Measurements from ENCODE around the gene KCNMB1.

The KCNMB1 gene

DNA sequence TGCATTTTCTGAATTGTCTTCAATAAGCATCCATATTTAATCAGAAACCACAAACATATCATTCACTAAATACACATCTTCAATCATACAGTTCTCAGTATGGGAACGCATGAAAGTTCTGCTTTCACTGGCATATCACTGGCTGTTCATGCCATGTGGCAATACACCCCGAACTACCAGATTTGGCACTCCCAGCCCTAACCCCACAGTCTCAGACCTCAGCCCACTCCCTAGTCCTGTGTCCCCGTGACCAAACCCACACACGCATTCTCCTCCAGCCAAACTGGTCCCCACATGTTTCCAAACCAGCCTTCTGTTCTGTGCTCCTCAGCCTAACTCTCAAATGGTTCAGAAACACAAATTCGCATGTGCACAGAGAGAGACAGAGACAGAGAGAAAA lies 20.6 kb downstream of the KCNMB1 start:
- no peak for DNase-seq (ENCODE audit: low spot score in 2 of 2)
- H3K4me3 Mint-ChIP-seq: no peak overlapping the region

DNA sequence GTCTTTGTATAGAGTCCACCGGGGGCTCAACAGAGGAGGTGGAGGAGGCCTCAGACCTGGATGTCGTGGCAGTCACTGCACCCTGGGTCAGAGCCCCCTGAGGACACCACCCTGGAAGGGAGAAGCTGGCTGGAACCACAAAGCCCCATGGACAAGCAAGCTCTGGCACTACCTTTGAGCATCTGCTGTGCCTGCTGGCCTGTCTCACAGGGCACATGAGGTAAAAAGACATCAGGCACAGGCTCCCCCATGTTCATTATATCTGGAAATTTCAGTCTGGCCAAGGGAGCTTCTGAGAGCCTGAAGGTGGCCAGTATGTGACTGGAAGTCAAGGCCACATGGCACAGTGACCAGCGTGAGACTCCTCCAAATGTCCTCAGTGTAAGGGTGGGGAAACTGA lies 22.9 kb downstream of the KCNMB1 start:
- Mint-ChIP-seq H3K4me3 (no peak overlapping the region), H3K4me1 (no peaks in the 10 kb centered on the region), H3K9me3 (no peaks in the 10 kb centered on the region), H3K36me3 (no peaks in the 10 kb centered on the region), H3K27ac (peak overlapping the region; percentile 15)
- ATAC-seq (no peak), DNase-seq (ENCODE audit: low spot score in 2 of 2) (no peak)

More for the DNA sequence above, 20.6 kb downstream of the KCNMB1 start:
- Mint-ChIP-seq H3K4me1 (no peaks in the 10 kb centered on the region), H3K27ac (no peak overlapping the region), H3K9me3 (no peaks in the 10 kb centered on the region), H3K36me3 (no peaks in the 10 kb centered on the region)
- ATAC-seq: no peak

DNA sequence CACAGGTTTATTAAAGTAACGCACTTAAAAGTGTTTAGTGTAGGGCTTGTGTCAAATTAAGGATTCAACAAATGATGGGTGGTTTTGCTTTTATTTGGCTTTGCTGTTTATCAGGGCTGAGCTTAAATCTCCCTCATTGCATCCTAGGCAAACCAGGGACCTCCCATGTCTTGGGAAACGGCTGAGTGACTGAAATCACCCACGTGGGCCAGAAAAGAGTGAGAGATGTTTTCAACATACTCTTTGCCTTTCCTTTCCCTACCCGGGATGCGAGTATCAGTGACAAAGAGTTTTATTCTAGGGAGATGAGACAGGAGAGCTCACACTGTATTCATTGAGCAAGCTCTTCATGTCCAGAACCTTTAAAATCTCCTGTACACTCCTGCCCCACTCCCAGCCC lies 23.3 kb downstream of the KCNMB1 start:
- H3K4me1 Mint-ChIP-seq: no peaks in the 10 kb centered on the region
- no peak overlapping the region for H3K4me3 Mint-ChIP-seq
- H3K9me3 Mint-ChIP-seq: no peaks in the 10 kb centered on the region
- ATAC-seq (no peak), DNase-seq (ENCODE audit: low spot score in 2 of 2) (no peak)
- H3K27ac Mint-ChIP-seq: no peak overlapping the region
- H3K36me3 Mint-ChIP-seq: no peaks in the 10 kb centered on the region

DNA sequence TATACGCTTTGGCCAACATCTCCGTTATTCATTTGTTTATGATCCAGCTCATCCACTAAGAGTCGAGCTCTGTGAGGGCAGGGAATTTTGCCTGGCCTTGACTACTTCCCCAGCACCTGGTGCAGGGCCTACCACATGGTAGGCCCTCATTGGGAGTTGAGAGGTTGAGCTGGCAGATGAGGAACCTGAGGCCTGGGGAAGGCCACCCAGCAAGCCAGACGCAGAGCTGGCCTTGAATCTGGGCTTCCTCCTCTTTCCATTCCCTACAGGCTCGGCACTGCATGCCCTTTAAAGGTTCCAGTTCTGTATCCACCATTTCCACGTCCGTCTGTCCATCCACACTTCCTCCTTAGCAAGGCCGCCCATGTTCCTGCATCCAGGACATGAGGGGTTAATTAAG lies 24.2 kb downstream of the KCNMB1 start:
- Mint-ChIP-seq H3K9me3 (no peaks in the 10 kb centered on the region), H3K36me3 (no peaks in the 10 kb centered on the region), H3K4me1 (no peaks in the 10 kb centered on the region), H3K27ac (no peak overlapping the region), H3K4me3 (no peak overlapping the region)
- DNase-seq (ENCODE audit: low spot score in 2 of 2) (no peak), ATAC-seq (no peak)

DNA sequence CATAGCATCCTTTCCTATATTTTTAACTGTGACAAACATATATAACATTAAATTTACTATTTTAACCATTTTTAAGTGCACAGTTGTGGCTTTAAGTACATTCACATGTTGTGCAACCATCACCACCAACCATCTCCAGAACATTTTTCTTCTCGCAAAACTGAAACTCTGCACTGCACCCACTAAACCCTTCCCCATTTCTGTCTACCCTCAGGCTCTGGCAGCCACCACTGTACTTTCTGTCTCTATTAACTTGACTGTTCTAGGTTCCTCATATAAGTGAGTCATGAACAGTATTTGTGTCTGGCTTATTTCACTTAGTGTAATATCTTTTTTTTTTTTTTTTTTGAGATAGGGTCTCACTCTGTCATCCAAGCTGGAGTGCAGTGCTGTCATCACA lies 25.5 kb downstream of the KCNMB1 start:
- no peak overlapping the region for H3K4me3 Mint-ChIP-seq
- no peak overlapping the region for H3K27ac Mint-ChIP-seq
- H3K9me3 Mint-ChIP-seq: no peaks in the 10 kb centered on the region
- H3K4me1 Mint-ChIP-seq: no peaks in the 10 kb centered on the region
- no peak for DNase-seq (ENCODE audit: low spot score in 2 of 2)
- ATAC-seq: no peak
- no peaks in the 10 kb centered on the region for H3K36me3 Mint-ChIP-seq

DNA sequence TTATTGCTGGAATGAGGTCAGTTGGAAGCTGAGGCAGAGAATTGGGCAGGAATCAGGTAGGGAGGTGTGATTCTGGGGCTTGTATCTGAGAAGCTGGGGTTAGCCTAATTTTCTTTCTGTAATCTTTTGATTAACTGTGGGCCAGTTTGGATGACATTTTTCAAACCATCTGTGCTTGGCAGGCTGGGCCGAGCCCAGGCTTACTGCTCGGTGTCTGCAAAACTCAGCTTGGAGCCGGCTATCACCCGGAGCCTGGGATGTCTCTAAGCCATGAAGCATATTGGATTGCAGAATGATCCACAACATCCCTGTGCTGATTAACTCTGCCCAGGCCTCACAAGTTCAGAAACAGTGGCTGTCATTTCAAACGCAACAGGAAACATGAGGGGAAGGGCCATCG lies 26.5 kb downstream of the KCNMB1 start:
- Mint-ChIP-seq H3K4me1 (no peaks in the 10 kb centered on the region), H3K36me3 (no peaks in the 10 kb centered on the region), H3K27ac (peak overlapping the region; percentile 32), H3K4me3 (no peak overlapping the region), H3K9me3 (no peaks in the 10 kb centered on the region)
- ATAC-seq: no peak
- DNase-seq (ENCODE audit: low spot score in 2 of 2): no peak

DNA sequence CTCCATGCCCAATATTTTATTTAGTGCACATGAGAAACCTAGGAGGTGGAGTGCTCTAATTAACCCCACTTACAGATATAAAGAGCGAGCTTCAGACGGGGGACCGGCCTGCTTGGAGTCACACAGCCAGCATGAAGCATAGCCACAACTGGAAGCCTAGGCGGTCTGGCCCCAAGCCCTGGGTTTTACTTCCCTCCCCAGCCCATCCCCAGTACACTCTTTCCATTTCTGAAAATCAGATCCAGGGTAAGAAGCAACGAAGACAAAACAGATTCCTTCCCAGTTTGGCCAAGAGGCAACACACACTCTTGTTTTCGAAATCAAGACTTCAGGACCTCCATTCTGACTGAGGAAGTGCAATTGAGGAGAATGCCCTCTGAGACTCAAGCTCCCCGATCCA lies 27.1 kb downstream of the KCNMB1 start:
- no peaks in the 10 kb centered on the region for H3K4me1 Mint-ChIP-seq
- no peak overlapping the region for H3K27ac Mint-ChIP-seq
- H3K4me3 Mint-ChIP-seq: no peak overlapping the region
- ATAC-seq: no peak
- H3K36me3 Mint-ChIP-seq: no peaks in the 10 kb centered on the region
- no peak for DNase-seq (ENCODE audit: low spot score in 2 of 2)
- no peaks in the 10 kb centered on the region for H3K9me3 Mint-ChIP-seq

DNA sequence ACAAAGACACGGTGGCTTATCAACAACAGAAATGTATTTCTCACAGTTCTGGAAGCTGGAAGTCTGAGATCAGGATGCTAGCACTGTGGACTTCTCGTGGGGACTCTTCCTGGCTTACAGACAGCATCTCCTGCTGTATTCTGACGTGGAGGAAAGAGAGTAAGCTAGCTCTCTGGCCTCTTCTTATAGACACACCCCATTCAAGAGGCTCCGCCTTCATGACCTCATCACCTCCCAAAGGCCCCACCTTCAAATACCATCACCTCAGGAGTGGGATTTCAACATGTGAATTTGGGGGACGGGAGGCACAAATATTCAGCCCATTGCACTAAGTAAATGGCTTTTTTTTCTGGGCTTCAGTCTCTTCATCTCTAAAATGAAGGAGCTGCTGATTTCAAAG lies 27.6 kb downstream of the KCNMB1 start:
- no peaks in the 10 kb centered on the region for H3K4me1 Mint-ChIP-seq
- ATAC-seq (no peak), DNase-seq (ENCODE audit: low spot score in 2 of 2) (no peak)
- no peak overlapping the region for H3K27ac Mint-ChIP-seq
- no peak overlapping the region for H3K4me3 Mint-ChIP-seq
- no peaks in the 10 kb centered on the region for H3K9me3 Mint-ChIP-seq
- H3K36me3 Mint-ChIP-seq: no peaks in the 10 kb centered on the region

DNA sequence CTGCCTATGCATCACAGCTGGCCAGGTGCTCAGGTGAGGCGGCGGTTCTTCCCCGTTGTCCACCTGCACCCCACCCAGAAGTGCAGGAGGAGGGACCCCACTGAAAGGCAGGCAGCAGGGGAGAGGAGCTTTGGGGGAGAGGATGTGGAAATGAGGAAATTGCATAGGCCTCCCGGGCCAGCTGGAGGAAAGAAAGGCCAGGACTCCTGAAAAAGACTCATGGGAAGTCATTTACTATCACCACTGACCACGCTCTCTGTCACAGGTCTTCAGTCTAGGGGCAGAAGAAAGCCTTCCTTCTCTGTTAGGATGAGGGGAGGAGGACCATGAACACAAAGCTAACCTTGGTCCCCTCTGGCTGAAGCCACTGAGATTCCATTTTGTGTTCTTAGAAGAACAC lies 28.1 kb downstream of the KCNMB1 start:
- Mint-ChIP-seq H3K4me1 (no peaks in the 10 kb centered on the region), H3K36me3 (no peaks in the 10 kb centered on the region), H3K9me3 (no peaks in the 10 kb centered on the region), H3K4me3 (no peak overlapping the region), H3K27ac (peak overlapping the region; percentile 45)
- DNase-seq (ENCODE audit: low spot score in 2 of 2) (no peak), ATAC-seq (no peak)

DNA sequence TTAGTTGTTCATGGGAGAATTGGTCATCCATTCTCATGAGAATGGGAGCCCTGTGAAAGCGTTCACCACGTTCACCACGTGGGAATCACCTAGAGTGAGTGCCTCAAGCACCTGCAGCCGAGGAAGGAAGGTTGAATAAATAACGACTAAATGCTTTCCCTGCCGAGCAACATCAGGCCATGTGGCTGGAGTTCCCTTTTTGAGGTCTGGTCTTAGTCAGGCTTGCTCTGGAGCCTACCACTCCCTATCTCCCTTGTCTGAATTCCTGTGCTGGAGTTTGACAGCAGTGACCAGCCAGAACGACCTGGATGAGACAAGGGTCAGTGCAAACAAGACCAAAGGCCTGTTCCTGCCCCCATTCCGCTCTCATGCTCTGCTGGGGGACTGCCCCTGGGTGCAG lies 28.5 kb downstream of the KCNMB1 start:
- H3K4me1 Mint-ChIP-seq: no peaks in the 10 kb centered on the region
- no peaks in the 10 kb centered on the region for H3K36me3 Mint-ChIP-seq
- H3K9me3 Mint-ChIP-seq: no peaks in the 10 kb centered on the region
- ATAC-seq: no peak
- H3K4me3 Mint-ChIP-seq: no peak overlapping the region
- DNase-seq (ENCODE audit: low spot score in 2 of 2): no peak
- peak overlapping the region; percentile 45 for H3K27ac Mint-ChIP-seq

DNA sequence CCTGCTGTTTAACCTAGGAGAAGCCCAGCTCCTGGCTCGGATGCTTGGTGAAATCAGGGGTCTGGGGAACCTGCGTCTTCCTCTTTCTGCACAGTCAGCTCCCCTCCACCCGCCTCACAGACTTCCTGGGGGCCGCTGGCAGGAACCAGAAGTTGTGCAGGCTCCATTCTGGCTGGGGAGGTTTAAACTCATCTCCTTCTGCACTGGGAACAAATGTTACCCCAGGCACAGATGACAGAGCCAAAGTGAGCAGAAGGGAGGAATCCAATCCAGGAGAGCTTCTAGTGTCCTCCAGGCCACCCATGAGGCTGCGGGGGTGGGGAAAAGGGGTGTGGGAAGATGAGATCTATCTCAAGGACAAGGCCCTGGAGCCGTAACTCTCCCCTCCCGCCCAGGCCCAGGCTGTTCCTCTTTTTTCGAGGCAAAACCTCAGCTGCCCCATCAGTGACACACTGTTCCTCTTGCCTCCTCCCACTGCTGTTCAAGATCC lies 31.2 kb downstream of the KCNMB1 start:
- H3K4me1 Mint-ChIP-seq: no peaks in the 10 kb centered on the region
- ATAC-seq (no peak), DNase-seq (ENCODE audit: low spot score in 2 of 2) (no peak)
- no peaks in the 10 kb centered on the region for H3K36me3 Mint-ChIP-seq
- no peak overlapping the region for H3K4me3 Mint-ChIP-seq
- H3K27ac Mint-ChIP-seq: no peak overlapping the region
- no peaks in the 10 kb centered on the region for H3K9me3 Mint-ChIP-seq

DNA sequence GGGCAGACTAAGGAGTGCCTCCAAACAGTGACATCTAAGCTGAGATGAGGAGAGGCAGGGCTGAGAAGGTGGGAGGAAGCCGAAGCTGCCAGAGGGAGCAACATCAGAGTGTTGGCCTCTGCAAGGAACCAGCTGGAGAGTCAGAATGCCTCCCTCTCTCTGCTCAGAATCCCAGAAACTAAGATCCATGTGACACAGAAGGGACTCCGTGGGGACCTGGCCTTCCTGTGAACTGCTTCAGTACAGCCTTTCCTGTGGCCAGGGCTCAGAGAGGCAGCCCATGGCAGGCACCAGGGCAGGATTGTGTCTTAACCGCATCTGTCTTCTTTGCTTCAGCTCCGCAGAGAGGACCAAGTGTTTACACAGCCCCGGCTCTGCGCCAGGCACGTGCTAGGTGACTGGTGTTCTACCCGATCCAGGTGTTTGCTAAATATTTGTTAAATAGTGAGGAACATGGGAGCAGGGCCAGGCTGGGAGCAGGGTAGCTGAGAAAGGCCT lies 33.5 kb downstream of the KCNMB1 start:
- H3K36me3 Mint-ChIP-seq: no peaks in the 10 kb centered on the region
- ATAC-seq (no peak), DNase-seq (ENCODE audit: low spot score in 2 of 2) (no peak)
- H3K4me3 Mint-ChIP-seq: no peak overlapping the region
- H3K9me3 Mint-ChIP-seq: no peaks in the 10 kb centered on the region
- no peak overlapping the region for H3K27ac Mint-ChIP-seq
- H3K4me1 Mint-ChIP-seq: no peaks in the 10 kb centered on the region

DNA sequence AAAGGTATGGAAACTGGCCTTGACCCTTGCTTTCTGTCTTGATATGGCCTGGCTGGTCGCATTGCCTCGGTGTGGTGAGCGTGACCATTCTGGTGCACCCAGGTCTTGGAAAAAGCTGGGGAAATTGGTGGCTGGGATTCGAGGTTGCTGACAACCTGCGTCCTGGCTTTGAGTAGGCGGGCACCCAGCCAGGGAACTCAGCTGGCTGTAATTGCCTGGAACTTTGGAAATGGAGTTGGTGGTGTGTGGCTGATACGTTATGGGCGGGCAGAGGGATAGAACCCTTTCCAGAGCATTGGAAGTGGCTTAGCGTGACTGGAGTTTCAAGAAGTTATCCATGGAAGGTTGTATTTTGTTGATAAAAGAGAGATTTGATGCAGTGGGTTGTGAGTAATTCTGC lies 35.2 kb downstream of the KCNMB1 start:
- ATAC-seq: no peak
- Mint-ChIP-seq H3K4me1 (peaks cover under 1% of the 10 kb centered on the region), H3K4me3 (no peak overlapping the region), H3K9me3 (no peaks in the 10 kb centered on the region), H3K36me3 (no peaks in the 10 kb centered on the region), H3K27ac (no peak overlapping the region)
- no peak for DNase-seq (ENCODE audit: low spot score in 2 of 2)

DNA sequence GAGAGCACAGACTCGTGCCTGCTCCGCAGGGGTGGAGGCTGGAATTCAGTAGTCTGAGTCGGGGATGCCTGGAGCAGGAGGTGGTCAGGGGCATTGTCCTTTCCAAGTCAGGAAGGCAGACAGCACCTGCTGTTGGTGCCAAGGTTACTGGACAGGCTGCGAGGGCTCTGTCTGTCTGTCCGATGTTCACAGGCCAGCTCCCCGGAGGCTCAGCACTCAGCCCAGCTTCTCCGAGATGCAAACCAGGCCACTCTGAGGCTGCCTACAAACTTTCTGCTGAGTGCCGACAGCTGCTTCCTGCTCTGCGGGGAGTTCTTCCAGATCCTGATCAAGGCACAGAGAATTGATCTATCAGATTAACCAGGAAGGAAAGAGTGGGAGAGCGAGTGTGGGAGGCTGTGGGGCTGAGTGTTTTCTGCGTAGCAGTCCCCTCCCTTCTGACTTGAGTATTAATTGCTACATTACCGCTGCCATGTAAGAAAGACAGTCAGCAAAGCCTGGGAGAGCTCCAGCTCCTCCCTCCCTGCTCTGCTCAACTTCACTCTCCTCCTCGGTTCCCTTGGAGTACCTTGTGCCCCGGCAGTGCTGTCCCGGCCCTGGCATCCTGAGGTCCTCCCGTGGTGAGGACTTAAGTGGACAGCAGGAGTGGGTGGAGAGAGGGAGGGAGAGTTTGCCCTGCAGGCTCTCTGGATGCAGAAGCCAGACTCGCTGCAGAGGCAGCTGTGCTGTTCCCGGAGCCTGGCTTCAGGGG lies 36.0 kb downstream of the KCNMB1 start:
- Mint-ChIP-seq H3K9me3 (no peaks in the 10 kb centered on the region), H3K36me3 (no peaks in the 10 kb centered on the region), H3K4me3 (no peak overlapping the region), H3K4me1 (peaks cover 6% of the 10 kb centered on the region), H3K27ac (no peak overlapping the region)
- DNase-seq (ENCODE audit: low spot score in 2 of 2) (no peak), ATAC-seq (no peak)

DNA sequence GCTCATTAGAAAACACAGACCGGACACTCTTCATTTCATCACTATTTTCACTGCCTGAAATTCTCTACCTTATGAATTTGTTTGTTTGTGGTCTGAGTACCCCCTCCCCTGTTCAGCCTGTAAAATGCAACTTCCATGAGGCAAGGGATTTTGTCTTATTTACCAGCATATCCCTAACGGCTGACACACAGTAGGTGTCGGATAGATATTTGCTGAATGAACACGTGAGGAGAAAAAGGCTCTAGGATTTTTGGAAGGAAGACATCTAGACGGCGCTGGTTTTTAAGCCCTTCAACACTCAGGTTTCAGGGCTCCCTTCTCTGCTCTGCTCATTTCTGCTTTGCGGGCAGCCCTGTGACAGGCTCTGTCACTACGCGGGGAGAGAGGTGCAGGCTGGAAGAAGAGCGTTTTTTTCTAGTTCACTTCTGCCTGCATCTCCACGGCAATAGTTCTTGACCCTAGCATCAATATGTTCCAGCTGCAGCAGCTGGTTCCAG lies 41.0 kb downstream of the KCNMB1 start:
- Mint-ChIP-seq H3K36me3 (no peaks in the 10 kb centered on the region), H3K9me3 (no peaks in the 10 kb centered on the region), H3K27ac (peak overlapping the region; percentile 66), H3K4me3 (no peak overlapping the region), H3K4me1 (peaks cover 6% of the 10 kb centered on the region)
- DNase-seq (ENCODE audit: low spot score in 2 of 2): no peak
- no peak for ATAC-seq

DNA sequence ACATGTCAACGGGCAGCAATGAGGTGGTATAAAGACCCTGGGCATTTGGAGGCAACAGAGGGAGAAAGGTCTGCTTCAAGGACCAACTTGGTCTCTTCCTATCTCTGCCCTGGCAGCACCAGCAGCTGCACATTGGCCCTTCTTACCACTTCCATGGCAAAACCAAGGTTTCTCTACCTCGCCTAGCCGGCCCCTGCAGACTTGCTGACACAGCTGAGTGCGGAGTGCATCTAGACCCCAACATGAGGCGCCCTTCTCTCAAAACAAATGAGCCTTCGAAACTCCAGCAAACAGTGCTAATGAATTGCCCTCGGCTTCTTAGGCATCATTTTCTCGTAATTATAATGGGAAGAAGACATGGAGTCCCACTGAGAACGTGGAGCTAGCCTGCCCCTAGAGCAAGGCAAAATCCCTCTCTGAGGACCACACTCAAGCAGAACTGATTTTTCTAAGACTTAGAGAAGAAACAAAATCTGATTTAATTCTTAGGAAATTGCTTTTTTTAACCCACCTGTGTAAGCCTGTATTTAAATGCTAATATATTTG lies 42.1 kb downstream of the KCNMB1 start:
- H3K4me1 Mint-ChIP-seq: peaks cover 6% of the 10 kb centered on the region
- no peaks in the 10 kb centered on the region for H3K9me3 Mint-ChIP-seq
- no peak overlapping the region for H3K27ac Mint-ChIP-seq
- DNase-seq (ENCODE audit: low spot score in 2 of 2): no peak
- no peak overlapping the region for H3K4me3 Mint-ChIP-seq
- no peak for ATAC-seq
- H3K36me3 Mint-ChIP-seq: no peaks in the 10 kb centered on the region
